Caki2 (cell line): ENCODE results near the gene NFIL3. TPM values are rescaled to one million over a fixed set of nuclear protein-coding genes. Genes with fewer than 3 reads are reported as not detected.
"Not testable (repeated sequence)": the region's sequence is repeated elsewhere in the genome, so short reads cannot be mapped to it uniquely, and the experiment has no call there.

Source experiments
- DNase-seq: peaks from one replicate; pipeline ENCODE4 v3.0.0-alpha.2; 2015; ENCODE audit warnings: low read depth
- in situ Hi-C: cut with HindIII; loops from 2 replicates; pipeline ENCODE4 v1.10.0; 2016; ENCODE audit warnings: low sequenced_read_pairs, low pct_unique_long_range_greater_than_20kb, mixed read lengths
- total RNA-seq: library from RNA; depleted of rRNA; stranded (reverse); fragments of >200 nt; shearing (Covaris generic); gene quantifications from 2 replicates; pipeline ENCODE4 v1.2.3, GENCODE V29; 2014; ENCODE audit warnings: low replicate concordance; rRNA removed

NFIL3 gene
- total RNA-seq, 1 experiment from 2014 or later: 6.3 TPM

GRCh38 chr9:91371894-91372293, 51.7 kb downstream of the NFIL3 start:
- DNase-seq: no peak
- in situ Hi-C loops: no loop called here

DNA sequence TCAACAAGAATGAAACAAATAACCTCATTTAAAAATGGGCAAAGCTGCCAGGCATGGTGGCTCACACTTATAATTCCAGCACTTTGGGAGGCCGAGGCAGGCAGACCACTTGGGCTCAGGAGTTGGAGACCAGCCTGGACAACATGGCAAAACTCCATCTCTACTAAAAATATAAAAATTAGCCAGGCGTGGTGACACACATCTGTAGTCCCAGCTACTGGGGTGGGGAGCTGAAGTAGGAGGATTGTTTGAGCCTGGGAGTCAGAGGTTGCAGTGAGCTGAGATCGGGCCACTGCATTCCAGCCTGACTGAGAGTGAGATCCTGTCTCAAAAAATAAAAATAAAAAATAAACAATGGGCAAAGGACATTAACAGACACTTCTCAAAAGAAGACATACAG, 53.6 kb downstream of the NFIL3 start:
- DNase-seq, in situ Hi-C loops: not testable (repeated sequence)

- in situ Hi-C loops: no loop called here
- no peak for DNase-seq
Observed at GRCh38 chr9:91364702-91365101, 58.9 kb downstream of the NFIL3 start.

- in situ Hi-C loops: no loop called here
- DNase-seq: no peak
Observed at GRCh38 chr9:91364005-91364404, 59.6 kb downstream of the NFIL3 start.

- DNase-seq: no peak
- in situ Hi-C loops: no loop called here
Observed at GRCh38 chr9:91362051-91362611, 61.5 kb downstream of the NFIL3 start.

GRCh38 chr9:91361291-91362050, 62.2 kb downstream of the NFIL3 start, which contains the start of gene AUH:
AUH (minus strand) TSS chr9:91361918; CDS start chr9:91361889, 29 bp downstream.
- in situ Hi-C loops: no loop called here
- DNase-seq: peak; percentile 70

DNA sequence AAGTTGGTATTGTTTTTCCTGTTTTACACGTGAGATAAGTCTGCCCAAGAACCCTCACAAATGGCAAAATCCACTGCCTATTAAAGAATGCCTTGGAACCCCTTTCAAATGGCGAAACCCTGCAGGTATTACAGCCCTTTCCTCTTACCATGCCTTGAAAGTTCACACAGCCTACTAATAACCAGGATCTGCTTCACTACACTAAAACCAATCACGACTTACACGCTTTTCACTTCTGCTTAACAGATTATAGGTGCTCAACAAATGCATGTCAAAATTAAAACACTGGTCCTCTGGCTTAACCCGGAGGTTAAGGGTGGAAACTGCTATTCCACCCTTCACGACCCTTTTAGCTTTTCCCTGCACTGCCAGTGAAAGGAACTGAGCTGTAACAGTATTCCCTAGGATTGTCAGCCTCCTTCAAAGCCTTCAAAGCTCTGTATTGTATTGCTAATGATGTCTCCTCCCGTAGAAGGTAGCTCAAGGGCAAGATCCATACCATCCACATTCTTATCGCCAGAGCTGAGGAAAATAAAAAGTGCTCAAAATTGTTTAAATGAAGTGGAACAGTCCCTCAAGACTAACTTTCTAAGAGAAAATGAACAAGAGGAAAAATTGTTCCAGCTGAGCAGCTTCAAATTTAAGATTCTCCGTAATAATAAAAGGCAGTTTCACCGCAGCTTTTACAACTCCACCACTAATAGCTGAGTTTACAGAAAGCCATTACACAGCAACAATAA, 62.9 kb downstream of the NFIL3 start:
- no peak for DNase-seq
- in situ Hi-C loops: no loop called here

- in situ Hi-C loops: no loop called here
Observed at GRCh38 chr9:91359734-91360470, 63.7 kb downstream of the NFIL3 start.

GRCh38 chr9:91359083-91359482, 64.5 kb downstream of the NFIL3 start:
- in situ Hi-C loops: no loop called here

More at GRCh38 chr9:91359734-91360470, 63.7 kb downstream of the NFIL3 start:
- no peak for DNase-seq

More at GRCh38 chr9:91359083-91359482, 64.5 kb downstream of the NFIL3 start:
- DNase-seq: no peak

Other genes with a start within 250 kb of the NFIL3 start
- gene AUH, start 61.9 kb downstream of the NFIL3 start, total RNA-seq: 6.8 and 12.1 TPM in 2 replicates